T-cell (primary cell): Measurements from ENCODE around the gene SLF2. TPM values are rescaled to one million over a fixed set of nuclear protein-coding genes. Genes with fewer than 3 reads are reported as not detected.
A peak's percentile ranks its signal among the peaks of the same experiment; 100 is the strongest.

Source experiments
- ATAC-seq, 4 experiments: fragments of 200-7000 bp in 3 of 4; fragments of 150-1000 bp in 1 of 4; cut with Tn5 transposase; replicated peaks in 1 of 4; 1 replicate in 3 of 4; 2 replicates in 1 of 4; pipeline ENCODE4 v1.10.0; 2021; ENCODE audit warnings: moderate library complexity in 3 of 4, mild to moderate bottlenecking in 2 of 4, moderate number of reproducible peaks in 1 of 4
- CTCF ChIA-PET, 2 donors: fragments of 300-600 bp; sonication (Branson Sonifier 250); formaldehyde crosslinking; loops; one replicate each; lab custom pipeline; 2022; ENCODE audit warnings: antibody characterized with exemption in 2 of 2; lab: Charles Lee
- POLR2A ChIA-PET, 2 donors: fragments of 300-600 bp; sonication (Branson Sonifier 250); formaldehyde crosslinking; loops; one replicate each; lab custom pipeline; 2022; ENCODE audit warnings: antibody characterized with exemption in 2 of 2; lab: Charles Lee
- DNase-seq, 35 experiments: peaks; one replicate each; pipeline versions ENCODE4 v3.0.0 to v3.0.0-alpha.2; 2013 to 2023
- H3K27ac ChIP-seq: one replicate; pipeline ENCODE4 v1.5.1; 2013; ENCODE audit warnings: low read length
- H3K27me3 ChIP-seq, 2 experiments: replicated peaks in 1 of 2; 1 replicate in 1 of 2; 2 replicates in 1 of 2; pipeline versions ENCODE4 v1.6.1 to v1.7.0; 2013; ENCODE audit warnings: low read length in 1 of 2, mixed read lengths in 1 of 2; ENCODE audit not compliant: control insufficient read depth in 2 of 2, insufficient read depth in 2 of 2; ENCODE audit errors: extremely low read depth in 1 of 2
- H3K36me3 ChIP-seq, 2 donors: 1 replicate in 1 of 2; 2 replicates in 1 of 2; pipeline versions ENCODE4 v1.6.1 to v1.7.0; 2013; ENCODE audit warnings: low read length in 1 of 2; ENCODE audit not compliant: control insufficient read depth in 2 of 2, insufficient read depth in 1 of 2; ENCODE audit errors: extremely low read depth in 1 of 2
- H3K4me1 ChIP-seq, 2 experiments: 1 replicate in 1 of 2; 2 replicates in 1 of 2; pipeline versions ENCODE4 v1.6.1 to v1.7.0; 2013; ENCODE audit warnings: low read length in 2 of 2, mixed read lengths in 1 of 2; ENCODE audit not compliant: insufficient read depth in 2 of 2, control insufficient read depth in 1 of 2; ENCODE audit errors: extremely low read depth in 1 of 2
- H3K4me3 ChIP-seq, 2 donors: 1 replicate in 1 of 2; 2 replicates in 1 of 2; pipeline versions ENCODE4 v1.5.1 to v1.7.0; 2013; ENCODE audit warnings: mild to moderate bottlenecking in 2 of 2, low read length in 1 of 2, moderate library complexity in 1 of 2; ENCODE audit not compliant: control insufficient read depth in 1 of 2; ENCODE audit errors: extremely low read depth in 1 of 2
- H3K9me3 ChIP-seq: 2 replicates; pipeline ENCODE4 v1.7.0; 2013
- H3K27ac Mint-ChIP-seq, 2 donors: one replicate each; pipeline ENCODE4 v1.8.0; 2020 to 2021; ENCODE audit warnings: mild to moderate bottlenecking in 2 of 2, mixed read lengths in 2 of 2
- H3K27me3 Mint-ChIP-seq, 2 donors: one replicate each; pipeline ENCODE4 v1.8.0; 2021 to 2022; ENCODE audit warnings: mixed read lengths in 2 of 2
- H3K36me3 Mint-ChIP-seq: one replicate; pipeline ENCODE4 v1.8.0; 2021; ENCODE audit warnings: mixed read lengths
- H3K4me1 Mint-ChIP-seq, 3 donors: one replicate each; pipeline ENCODE4 v1.8.0; 2020 to 2022; ENCODE audit warnings: mixed read lengths in 3 of 3, mild to moderate bottlenecking in 1 of 3
- H3K4me3 Mint-ChIP-seq, 3 donors: one replicate each; pipeline ENCODE4 v1.8.0; 2020 to 2022; ENCODE audit warnings: mild to moderate bottlenecking in 3 of 3, mixed read lengths in 3 of 3, moderate library complexity in 3 of 3
- H3K9me3 Mint-ChIP-seq, 3 donors: one replicate each; pipeline ENCODE4 v1.8.0; 2020 to 2022; ENCODE audit warnings: mixed read lengths in 3 of 3
- WGBS: methylation state at CpG from one replicate; pipeline ENCODE4 v1.1.5; 2013; ENCODE audit warnings: missing lambda C conversion rate; ENCODE audit not compliant: insufficient coverage; 5-methylcytosine and 5-hydroxymethylcytosine counted together
- total RNA-seq, 35 experiments: library from RNA in 6 of 35; stranded (reverse) in 6 of 35; fragments of 120-200 nt in 1 of 35; gene quantifications; one replicate each; pipeline versions ENCODE4 v1.2.1 to v1.2.4 and lab custom pipeline; 2013 to 2026

SLF2 gene
- total RNA-seq, 5 donors from 2014 or later (not counting 1 experiment from before 2014, with no cell fraction given) = 20.0 to 43.0 (median 31.3) TPM

GRCh38 chr10:100866575-100867098, 46.1 kb upstream of the SLF2 start:
- CTCF ChIA-PET = no interaction called here
- no peak overlapping the region for H3K4me3 Mint-ChIP-seq
- H3K27ac Mint-ChIP-seq = no peak overlapping the region

GRCh38 chr10:100867261-100867963, 45.4 kb upstream of the SLF2 start:
- Histone ChIP-seq H3K27me3 (peaks cover 3 to 56% of the 10 kb centered on the region in 2 experiments), H3K36me3 (no peaks in the 10 kb centered on the region), H3K27ac (no peak overlapping the region), H3K4me1 (no peaks in the 10 kb centered on the region), H3K4me3 (no peak overlapping the region), H3K9me3 (no peaks in the 10 kb centered on the region)
- H3K4me3 Mint-ChIP-seq = no peak overlapping the region
- WGBS = 14% methylated on average over 1 of the region's 8 CpGs
- H3K36me3 Mint-ChIP-seq = no peaks in the 10 kb centered on the region
- no peak for DNase-seq
- POLR2A ChIA-PET = no interaction called here
- H3K4me1 Mint-ChIP-seq = peaks cover 2 to 6% (median 2%) of the 10 kb centered on the region in 3 donors
- no peak for ATAC-seq
- H3K9me3 Mint-ChIP-seq = no peaks in the 10 kb centered on the region
- no peak overlapping the region for H3K27ac Mint-ChIP-seq
- CTCF ChIA-PET = no interaction called here
- peaks cover 30 to 48% of the 10 kb centered on the region in 2 donors for H3K27me3 Mint-ChIP-seq

More at GRCh38 chr10:100866575-100867098, 46.1 kb upstream of the SLF2 start:
- 20% methylated on average over 14 of the region's 21 CpGs for WGBS
- Mint-ChIP-seq H3K9me3 (no peaks in the 10 kb centered on the region), H3K4me1 (peaks cover 2 to 6% (median 2%) of the 10 kb centered on the region in 3 donors), H3K27me3 (peaks cover 37 to 54% of the 10 kb centered on the region in 2 donors), H3K36me3 (no peaks in the 10 kb centered on the region)
- Histone ChIP-seq H3K9me3 (no peaks in the 10 kb centered on the region), H3K27me3 (peaks cover 3 to 58% of the 10 kb centered on the region in 2 experiments), H3K27ac (no peak overlapping the region), H3K4me1 (no peaks in the 10 kb centered on the region), H3K36me3 (no peaks in the 10 kb centered on the region), H3K4me3 (no peak overlapping the region)
- ATAC-seq = no peak
- POLR2A ChIA-PET = no interaction called here
- no peak for DNase-seq

- no peak overlapping the region for H3K27ac Mint-ChIP-seq
Observed at GRCh38 chr10:100868382-100868781, 44.4 kb upstream of the SLF2 start.

GRCh38 chr10:100869399-100869798, 43.4 kb upstream of the SLF2 start:
- Histone ChIP-seq H3K4me3 (no peak overlapping the region), H3K9me3 (no peaks in the 10 kb centered on the region), H3K27me3 (peaks cover 3 to 64% of the 10 kb centered on the region in 2 experiments), H3K4me1 (no peaks in the 10 kb centered on the region), H3K27ac (no peak overlapping the region), H3K36me3 (no peaks in the 10 kb centered on the region)
- Mint-ChIP-seq H3K27ac (no peak overlapping the region), H3K36me3 (no peaks in the 10 kb centered on the region), H3K9me3 (no peaks in the 10 kb centered on the region), H3K27me3 (peaks cover 18 to 43% of the 10 kb centered on the region in 2 donors), H3K4me1 (peaks cover 2 to 6% (median 2%) of the 10 kb centered on the region in 3 donors), H3K4me3 (no peak overlapping the region)
- ATAC-seq (no peak), DNase-seq (no peak)
- ChIA-PET POLR2A (no interaction called here), CTCF (no interaction called here)
- 75% methylated on average over 1 of the region's 4 CpGs for WGBS

More at GRCh38 chr10:100868382-100868781, 44.4 kb upstream of the SLF2 start:
- no peaks in the 10 kb centered on the region for H3K9me3 Mint-ChIP-seq
- H3K4me3 Mint-ChIP-seq = no peak overlapping the region
- peaks cover 2 to 6% (median 2%) of the 10 kb centered on the region in 3 donors for H3K4me1 Mint-ChIP-seq
- ATAC-seq (no peak), DNase-seq (no peak)
- WGBS = 80% methylated on average over 1 of the region's 3 CpGs
- Histone ChIP-seq H3K27ac (no peak overlapping the region), H3K4me1 (no peaks in the 10 kb centered on the region), H3K4me3 (no peak overlapping the region), H3K36me3 (no peaks in the 10 kb centered on the region), H3K9me3 (no peaks in the 10 kb centered on the region), H3K27me3 (peaks cover 3 to 62% of the 10 kb centered on the region in 2 experiments)
- H3K36me3 Mint-ChIP-seq = no peaks in the 10 kb centered on the region
- ChIA-PET POLR2A (no interaction called here), CTCF (no interaction called here)
- H3K27me3 Mint-ChIP-seq = peaks cover 21 to 46% of the 10 kb centered on the region in 2 donors

GRCh38 chr10:100872034-100872791, 40.5 kb upstream of the SLF2 start:
- H3K27me3 ChIP-seq = peaks cover 0 to 53% of the 10 kb centered on the region in 2 experiments
- H3K27ac Mint-ChIP-seq = no peak overlapping the region
- POLR2A ChIA-PET = no interaction called here

GRCh38 chr10:100873146-100873826, 39.5 kb upstream of the SLF2 start:
- WGBS = 74% methylated on average over 4 of the region's 7 CpGs

More at GRCh38 chr10:100872034-100872791, 40.5 kb upstream of the SLF2 start:
- no peaks in the 10 kb centered on the region for H3K4me1 Mint-ChIP-seq
- no peaks in the 10 kb centered on the region for H3K36me3 Mint-ChIP-seq
- H3K27ac ChIP-seq = no peak overlapping the region
- peak in 25 of 35 experiments; percentile 5 to 54 (median 28) for DNase-seq
- no peaks in the 10 kb centered on the region for H3K36me3 ChIP-seq
- H3K9me3 ChIP-seq = no peaks in the 10 kb centered on the region
- peak in 2 of 4 experiments; percentile 40 to 43 for ATAC-seq
- no peak overlapping the region for H3K4me3 Mint-ChIP-seq
- peaks cover 9 to 36% of the 10 kb centered on the region in 2 donors for H3K27me3 Mint-ChIP-seq
- H3K9me3 Mint-ChIP-seq = no peaks in the 10 kb centered on the region
- CTCF ChIA-PET = no interaction called here
- no CpG with 5 or more reads among the region's 11 CpGs for WGBS
- no peaks in the 10 kb centered on the region for H3K4me1 ChIP-seq
- H3K4me3 ChIP-seq = no peak overlapping the region

More at GRCh38 chr10:100873146-100873826, 39.5 kb upstream of the SLF2 start:
- DNase-seq = no peak
- ChIA-PET CTCF (no interaction called here), POLR2A (no interaction called here)
- Histone ChIP-seq H3K27me3 (peaks cover 0 to 51% of the 10 kb centered on the region in 2 experiments), H3K27ac (no peak overlapping the region), H3K4me1 (no peaks in the 10 kb centered on the region), H3K4me3 (no peak overlapping the region), H3K9me3 (no peaks in the 10 kb centered on the region), H3K36me3 (no peaks in the 10 kb centered on the region)
- Mint-ChIP-seq H3K27ac (no peak overlapping the region), H3K36me3 (no peaks in the 10 kb centered on the region), H3K4me1 (no peaks in the 10 kb centered on the region), H3K4me3 (no peak overlapping the region), H3K9me3 (no peaks in the 10 kb centered on the region), H3K27me3 (peaks cover 7 to 36% of the 10 kb centered on the region in 2 donors)
- no peak for ATAC-seq
